HL-60 (cell line): ENCODE measurements around the gene YIPF5.

Experiments
- DNase-seq, 2 experiments: peaks; one replicate each; pipeline ENCODE4 v3.0.0-alpha.2; 2010 to 2020; ENCODE audit warnings: low read depth in 1 of 2, low spot score in 1 of 2
- H3K27ac ChIP-seq: fragments of 250-450 bp; sonication (Bioruptor Pico); replicated peaks from 2 replicates; pipeline ENCODE4 v1.5.1; 2020; ENCODE audit warnings: mild to moderate bottlenecking, moderate library complexity
- H3K27me3 ChIP-seq: fragments of 250-450 bp; sonication (Bioruptor Pico); 2 replicates; pipeline ENCODE4 v1.5.1; 2021; ENCODE audit warnings: mild to moderate bottlenecking, moderate library complexity; ENCODE audit not compliant: insufficient read depth, poor library complexity, severe bottlenecking
- H3K4me3 ChIP-seq: replicated peaks from 2 replicates; pipeline ENCODE4 v1.5.1; 2011; ENCODE audit warnings: mild to moderate bottlenecking, control low read depth, low read length; ENCODE audit not compliant: insufficient read depth
- GABPA ChIP-seq: IDR thresholded peaks from 2 replicates; pipeline ENCODE4 v1.6.1; 2012; ENCODE audit warnings: low read depth
- POLR2AphosphoS5 ChIP-seq: IDR thresholded peaks from 2 replicates; pipeline ENCODE4 v1.6.1; 2012; ENCODE audit warnings: low read depth
- REST ChIP-seq: IDR thresholded peaks from 2 replicates; pipeline ENCODE4 v1.6.1; 2012; ENCODE audit warnings: low read depth; ENCODE audit not compliant: insufficient replicate concordance
- SPI1 ChIP-seq: IDR thresholded peaks from 2 replicates; pipeline ENCODE4 v1.6.1; 2012; ENCODE audit warnings: low read depth, mild to moderate bottlenecking, borderline replicate concordance
- TF ChIP-seq, protein P1 (sequence below): IDR thresholded peaks from one replicate; pipeline ENCODE4 v1.5.1; 2011; ENCODE audit warnings: low read length, control low read depth, inconsistent platforms; ENCODE audit not compliant: insufficient read depth

The YIPF5 gene

DNA sequence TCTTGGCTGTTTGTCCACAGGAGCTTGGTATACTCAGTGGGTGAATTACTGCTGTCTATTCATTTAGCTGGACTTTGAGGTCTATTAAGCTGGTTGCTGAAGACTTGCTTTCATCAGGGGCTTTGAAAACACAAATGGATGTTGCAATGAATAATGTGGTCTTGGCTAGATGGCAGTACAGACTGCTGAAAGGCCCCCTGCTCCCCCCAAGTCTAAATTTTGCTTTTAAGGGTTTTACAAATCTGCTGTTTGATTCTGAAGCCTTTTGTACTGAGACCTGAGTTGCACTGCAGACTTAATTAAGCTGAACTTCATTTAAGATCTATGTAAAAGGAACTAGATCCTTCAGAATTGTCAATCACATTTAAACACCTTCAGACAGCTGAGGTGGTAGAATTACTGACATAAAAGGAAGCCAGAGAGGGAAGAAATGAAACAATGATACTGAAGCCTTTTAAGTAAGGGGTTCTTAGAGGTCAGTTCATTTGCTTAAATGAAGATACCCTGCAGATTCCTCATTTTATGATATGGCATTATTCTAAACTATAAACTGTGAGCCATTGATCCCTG lies 37.5 kb upstream of the YIPF5 start:
- TF ChIP-seq REST (no peak), GABPA (no peak), POLR2AphosphoS5 (no peak), SPI1 (no peak)
- TF ChIP-seq, protein P1, sequence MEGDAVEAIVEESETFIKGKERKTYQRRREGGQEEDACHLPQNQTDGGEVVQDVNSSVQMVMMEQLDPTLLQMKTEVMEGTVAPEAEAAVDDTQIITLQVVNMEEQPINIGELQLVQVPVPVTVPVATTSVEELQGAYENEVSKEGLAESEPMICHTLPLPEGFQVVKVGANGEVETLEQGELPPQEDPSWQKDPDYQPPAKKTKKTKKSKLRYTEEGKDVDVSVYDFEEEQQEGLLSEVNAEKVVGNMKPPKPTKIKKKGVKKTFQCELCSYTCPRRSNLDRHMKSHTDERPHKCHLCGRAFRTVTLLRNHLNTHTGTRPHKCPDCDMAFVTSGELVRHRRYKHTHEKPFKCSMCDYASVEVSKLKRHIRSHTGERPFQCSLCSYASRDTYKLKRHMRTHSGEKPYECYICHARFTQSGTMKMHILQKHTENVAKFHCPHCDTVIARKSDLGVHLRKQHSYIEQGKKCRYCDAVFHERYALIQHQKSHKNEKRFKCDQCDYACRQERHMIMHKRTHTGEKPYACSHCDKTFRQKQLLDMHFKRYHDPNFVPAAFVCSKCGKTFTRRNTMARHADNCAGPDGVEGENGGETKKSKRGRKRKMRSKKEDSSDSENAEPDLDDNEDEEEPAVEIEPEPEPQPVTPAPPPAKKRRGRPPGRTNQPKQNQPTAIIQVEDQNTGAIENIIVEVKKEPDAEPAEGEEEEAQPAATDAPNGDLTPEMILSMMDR, result no peak
- DNase-seq, result no peak
- H3K4me3 ChIP-seq, result no peak overlapping the region

DNA sequence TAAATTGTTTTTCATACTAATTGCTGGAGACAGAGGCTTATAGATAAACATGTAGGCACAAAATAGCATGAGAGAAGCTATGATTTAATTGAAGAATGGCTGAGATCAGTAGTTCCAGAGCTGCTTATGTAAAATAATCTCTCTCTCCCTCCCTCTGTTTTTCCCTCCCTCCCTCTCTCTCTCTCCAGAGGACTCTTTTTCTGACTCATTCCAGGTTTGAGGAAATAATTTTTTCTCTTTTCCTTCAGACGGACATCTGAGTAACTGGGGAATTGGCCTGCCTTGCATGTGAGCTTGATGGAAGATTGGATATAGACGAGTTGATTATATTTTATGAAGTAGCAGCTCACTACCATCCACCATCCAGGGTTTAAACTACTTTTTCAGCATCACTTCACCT lies 35.7 kb upstream of the YIPF5 start:
- no peak for TF ChIP-seq SPI1
- no peak for TF ChIP-seq POLR2AphosphoS5
- TF ChIP-seq, protein P1, result no peak
- no peak for TF ChIP-seq GABPA
- TF ChIP-seq REST, result no peak
- peaks cover 28% of the 10 kb centered on the region for H3K27me3 ChIP-seq
- no peak for DNase-seq

More for the DNA sequence above, 37.5 kb upstream of the YIPF5 start:
- Histone ChIP-seq H3K27me3 (peaks cover 28% of the 10 kb centered on the region), H3K27ac (no peak overlapping the region)

DNA sequence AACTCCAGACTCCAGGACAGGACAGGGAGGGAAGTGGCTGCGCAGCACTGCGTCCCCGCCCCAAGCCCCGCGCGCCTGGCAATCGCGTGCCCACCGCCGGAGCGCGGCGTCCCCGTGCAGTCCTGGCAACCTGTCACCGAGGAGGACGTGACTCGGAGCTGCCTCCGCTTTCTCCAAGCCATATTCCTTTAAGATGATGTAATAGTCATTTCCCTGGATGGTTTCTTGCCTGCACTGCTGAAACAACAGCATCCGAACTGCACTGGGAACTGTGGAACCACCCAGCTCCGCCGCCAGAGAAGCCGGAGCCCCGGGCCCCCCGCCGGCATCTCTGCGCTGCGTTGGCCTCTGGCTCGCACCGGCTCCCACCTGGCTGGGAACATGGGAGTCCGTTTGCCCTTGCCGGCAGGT lies 34.7 kb upstream of the YIPF5 start:
- TF ChIP-seq GABPA, result no peak
- TF ChIP-seq POLR2AphosphoS5, result no peak
- TF ChIP-seq, protein P1, result no peak
- Histone ChIP-seq H3K27ac (no peak overlapping the region), H3K27me3 (peaks cover 25% of the 10 kb centered on the region), H3K4me3 (no peak overlapping the region)
- DNase-seq, result no peak

More for the DNA sequence above, 35.7 kb upstream of the YIPF5 start:
- Histone ChIP-seq H3K27ac (no peak overlapping the region), H3K4me3 (no peak overlapping the region)
